ENCODE measurements around the gene PATZ1.

- TF ChIP-seq CTCF (IDR thresholded peaks at IDR 0.05) = no peak
- TF ChIP-seq ZFX (IDR thresholded peaks at IDR 0.05; ENCODE audit: borderline replicate concordance) = no peak
Measured at GRCh38 chr22:31334329-31334728, 11.8 kb downstream of the PATZ1 start.

Data from 22Rv1 (cell line).